Spleen (tissue), 7 donors: ENCODE data around the gene MRPL19.

Source experiments
- POLR2A ChIP-seq, 3 donors: fragments of 450-650 bp; IDR thresholded peaks; one replicate each; pipeline ENCODE4 v1.5.1; 2017; ENCODE audit warnings: antibody characterized with exemption in 3 of 3, mild to moderate bottlenecking in 1 of 3
- TF ChIP-seq, protein P1 (sequence below), 11 experiments: fragments of 200-600 bp in 7 of 11; fragments of 450-650 bp in 4 of 11; sonication (generic) in 4 of 11; IDR thresholded peaks in 8 of 11; conservative IDR thresholded peaks in 3 of 11; 1 replicate in 7 of 11; 2 replicates in 4 of 11; pipeline versions ENCODE4 v1.4.0 to v1.8.0; 2016 to 2021; ENCODE audit warnings: antibody characterized with exemption in 11 of 11, inconsistent platforms in 4 of 11, mild to moderate bottlenecking in 1 of 11
- donor health status: DM: no; HTN: no; CAD: no; lungs with moderate emphysema.
- donor health status: DM: no; HTN: no; CAD: no.
- donor health status: DM: no; HTN: no; CAD: no.

DNA sequence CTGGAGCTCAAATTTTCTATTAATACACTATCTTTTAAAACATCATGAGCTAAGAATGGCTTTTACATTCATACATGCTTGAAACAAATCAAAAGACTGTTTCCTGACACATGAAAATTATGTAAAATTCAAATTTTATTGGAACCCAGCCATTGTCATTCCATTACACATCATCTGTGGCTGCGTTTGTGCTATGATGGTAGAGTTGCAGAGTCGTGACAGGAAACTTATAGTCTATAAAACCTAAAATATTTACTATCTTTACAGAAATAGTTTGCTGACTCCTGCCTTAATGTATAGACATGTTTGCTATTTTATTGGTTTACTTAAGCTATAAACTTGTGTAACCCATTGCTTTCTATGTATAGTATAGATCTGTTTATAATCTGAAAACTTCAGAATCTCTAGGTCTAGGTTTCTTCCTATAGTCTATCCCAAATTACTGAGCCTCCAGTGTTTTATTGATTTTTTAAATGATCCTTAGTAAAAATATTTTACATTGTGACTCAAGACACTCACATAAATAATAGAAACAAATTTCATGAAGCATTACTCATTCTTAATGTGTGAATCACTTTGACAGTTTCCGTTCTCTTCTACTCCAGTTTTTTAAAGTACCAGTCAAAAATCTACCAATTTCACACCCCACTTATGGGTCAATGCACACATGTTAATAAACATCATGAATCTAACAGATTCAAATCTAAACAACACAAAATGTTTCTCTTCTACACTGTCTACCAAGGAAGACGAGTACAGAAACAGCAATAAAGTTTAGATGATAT lies 26.4 kb upstream of the MRPL19 start:
- TF ChIP-seq, protein P1, sequence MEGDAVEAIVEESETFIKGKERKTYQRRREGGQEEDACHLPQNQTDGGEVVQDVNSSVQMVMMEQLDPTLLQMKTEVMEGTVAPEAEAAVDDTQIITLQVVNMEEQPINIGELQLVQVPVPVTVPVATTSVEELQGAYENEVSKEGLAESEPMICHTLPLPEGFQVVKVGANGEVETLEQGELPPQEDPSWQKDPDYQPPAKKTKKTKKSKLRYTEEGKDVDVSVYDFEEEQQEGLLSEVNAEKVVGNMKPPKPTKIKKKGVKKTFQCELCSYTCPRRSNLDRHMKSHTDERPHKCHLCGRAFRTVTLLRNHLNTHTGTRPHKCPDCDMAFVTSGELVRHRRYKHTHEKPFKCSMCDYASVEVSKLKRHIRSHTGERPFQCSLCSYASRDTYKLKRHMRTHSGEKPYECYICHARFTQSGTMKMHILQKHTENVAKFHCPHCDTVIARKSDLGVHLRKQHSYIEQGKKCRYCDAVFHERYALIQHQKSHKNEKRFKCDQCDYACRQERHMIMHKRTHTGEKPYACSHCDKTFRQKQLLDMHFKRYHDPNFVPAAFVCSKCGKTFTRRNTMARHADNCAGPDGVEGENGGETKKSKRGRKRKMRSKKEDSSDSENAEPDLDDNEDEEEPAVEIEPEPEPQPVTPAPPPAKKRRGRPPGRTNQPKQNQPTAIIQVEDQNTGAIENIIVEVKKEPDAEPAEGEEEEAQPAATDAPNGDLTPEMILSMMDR (IDR thresholded peaks at IDR 0.05 in 8 of 11, conservative IDR thresholded peaks at IDR 0.05 in 3 of 11): no peak
- TF ChIP-seq POLR2A (IDR thresholded peaks at IDR 0.05): no peak
